ENCODE results near the gene PLEKHG1. TPM values are rescaled to one million over a fixed set of nuclear protein-coding genes. Genes with fewer than 3 reads are reported as not detected.

PLEKHG1 gene
- total RNA-seq, 1 donor from 2014 or later, result 42.2 TPM

DNA sequence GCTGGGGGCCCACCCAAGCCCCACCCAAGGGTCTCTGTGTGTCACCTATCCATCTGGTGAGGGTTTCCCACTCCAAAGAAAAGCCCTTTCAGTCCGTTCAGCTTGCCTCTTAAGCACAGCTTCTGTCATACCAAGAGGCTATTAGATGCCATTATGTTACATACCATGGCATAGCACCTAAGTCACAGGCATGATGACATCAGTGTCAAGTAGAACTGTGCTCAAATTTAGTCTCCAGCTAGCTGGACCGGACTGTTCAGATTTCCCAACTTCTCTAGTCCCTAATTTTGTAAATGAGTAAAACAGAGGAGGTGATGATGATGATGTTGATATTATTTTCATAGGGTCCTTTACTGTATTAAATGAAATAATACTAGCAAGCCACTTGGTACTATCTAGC, 19.2 kb upstream of the PLEKHG1 start:
- TF ChIP-seq, protein P1, sequence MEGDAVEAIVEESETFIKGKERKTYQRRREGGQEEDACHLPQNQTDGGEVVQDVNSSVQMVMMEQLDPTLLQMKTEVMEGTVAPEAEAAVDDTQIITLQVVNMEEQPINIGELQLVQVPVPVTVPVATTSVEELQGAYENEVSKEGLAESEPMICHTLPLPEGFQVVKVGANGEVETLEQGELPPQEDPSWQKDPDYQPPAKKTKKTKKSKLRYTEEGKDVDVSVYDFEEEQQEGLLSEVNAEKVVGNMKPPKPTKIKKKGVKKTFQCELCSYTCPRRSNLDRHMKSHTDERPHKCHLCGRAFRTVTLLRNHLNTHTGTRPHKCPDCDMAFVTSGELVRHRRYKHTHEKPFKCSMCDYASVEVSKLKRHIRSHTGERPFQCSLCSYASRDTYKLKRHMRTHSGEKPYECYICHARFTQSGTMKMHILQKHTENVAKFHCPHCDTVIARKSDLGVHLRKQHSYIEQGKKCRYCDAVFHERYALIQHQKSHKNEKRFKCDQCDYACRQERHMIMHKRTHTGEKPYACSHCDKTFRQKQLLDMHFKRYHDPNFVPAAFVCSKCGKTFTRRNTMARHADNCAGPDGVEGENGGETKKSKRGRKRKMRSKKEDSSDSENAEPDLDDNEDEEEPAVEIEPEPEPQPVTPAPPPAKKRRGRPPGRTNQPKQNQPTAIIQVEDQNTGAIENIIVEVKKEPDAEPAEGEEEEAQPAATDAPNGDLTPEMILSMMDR (IDR thresholded peaks at IDR 0.05; ENCODE audit: unreplicated experiment), result no peak
- Mint-ChIP-seq H3K27ac (no peak overlapping the region), H3K4me3 (ENCODE audit: low read depth) (no peak overlapping the region), H3K4me1 (ENCODE audit: low read depth) (no peaks in the 10 kb centered on the region), H3K36me3 (ENCODE audit: insufficient read depth) (no peaks in the 10 kb centered on the region), H3K27me3 (peaks cover 12% of the 10 kb centered on the region), H3K9me3 (ENCODE audit: low read depth) (no peaks in the 10 kb centered on the region)
- no peak for DNase-seq (ENCODE audit: low spot score, unreplicated experiment)

DNA sequence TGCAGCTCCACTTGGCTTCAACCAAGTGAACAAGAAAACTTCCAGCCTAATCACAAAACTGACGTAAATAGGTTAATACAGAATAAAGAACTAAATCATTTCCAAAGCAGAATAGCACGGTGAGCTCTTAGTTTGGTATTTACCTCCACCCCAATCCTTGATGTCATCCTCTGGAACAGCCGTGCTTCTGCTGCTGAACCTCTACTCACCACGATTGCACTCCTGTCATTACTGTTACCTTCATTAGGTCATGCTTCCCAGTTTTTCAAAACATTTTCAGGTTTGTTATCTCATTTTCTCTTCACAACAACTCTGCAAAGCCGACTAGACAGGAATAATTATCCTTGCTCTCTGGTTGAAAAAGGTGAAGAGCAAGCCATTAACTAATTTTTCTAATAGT, 15.6 kb upstream of the PLEKHG1 start:
- TF ChIP-seq, protein P1 (IDR thresholded peaks at IDR 0.05; ENCODE audit: unreplicated experiment), result no peak
- H3K4me1 Mint-ChIP-seq (ENCODE audit: low read depth), result no peaks in the 10 kb centered on the region
- H3K27ac Mint-ChIP-seq, result no peak overlapping the region
- H3K4me3 Mint-ChIP-seq (ENCODE audit: low read depth), result no peak overlapping the region
- H3K27me3 Mint-ChIP-seq, result peaks cover 3% of the 10 kb centered on the region
- H3K36me3 Mint-ChIP-seq (ENCODE audit: insufficient read depth), result no peaks in the 10 kb centered on the region
- no peaks in the 10 kb centered on the region for H3K9me3 Mint-ChIP-seq (ENCODE audit: low read depth)
- DNase-seq (ENCODE audit: low spot score, unreplicated experiment), result no peak

DNA sequence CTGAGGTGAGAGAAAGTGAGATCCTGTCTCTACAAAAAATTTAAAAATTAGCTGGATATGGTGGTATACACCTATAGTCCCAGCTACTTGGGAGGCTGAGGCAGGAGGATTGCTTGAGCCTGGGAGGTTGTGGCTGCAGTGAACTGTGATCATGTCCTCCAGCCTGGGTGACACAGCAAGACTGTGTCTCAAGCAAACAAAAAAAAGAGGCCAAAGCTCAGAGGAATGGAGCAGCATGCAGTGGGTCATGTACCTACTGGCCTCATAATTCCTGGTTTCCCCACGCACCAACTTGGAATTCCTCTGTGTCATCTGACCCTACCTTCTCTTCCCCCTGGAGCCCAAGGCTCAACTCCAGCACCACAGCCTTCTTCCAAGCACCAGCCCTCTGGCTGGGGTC, 15.1 kb upstream of the PLEKHG1 start:
- H3K4me3 Mint-ChIP-seq (ENCODE audit: low read depth), result no peak overlapping the region
- TF ChIP-seq, protein P1 (IDR thresholded peaks at IDR 0.05; ENCODE audit: unreplicated experiment), result no peak

DNA sequence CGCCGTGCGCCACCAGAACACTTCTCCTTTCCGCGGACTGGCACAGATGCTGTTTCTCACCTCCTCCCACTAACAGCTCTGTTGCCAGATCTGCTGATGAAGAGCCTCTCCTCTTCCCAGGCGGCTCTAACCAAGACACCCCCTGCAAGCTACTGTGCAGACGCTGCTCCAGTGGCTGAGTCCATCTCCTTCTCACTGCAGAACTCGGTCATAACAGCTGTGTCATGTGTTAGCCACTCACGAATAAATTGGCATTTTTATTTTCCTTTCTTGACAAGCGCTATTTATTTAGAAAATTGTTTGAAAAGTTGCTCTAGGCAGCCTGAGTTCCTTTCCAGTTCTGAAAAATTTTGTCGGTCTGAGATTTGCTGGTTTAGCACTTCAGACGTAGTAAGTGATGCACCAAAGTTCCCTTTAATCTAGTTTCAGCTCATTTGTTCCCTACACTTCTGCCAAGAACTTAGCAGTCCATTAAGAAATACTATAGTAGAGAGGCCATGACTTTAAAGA, 12.8 kb upstream of the PLEKHG1 start:
- no peaks in the 10 kb centered on the region for H3K4me1 Mint-ChIP-seq (ENCODE audit: low read depth)
- TF ChIP-seq, protein P1 (IDR thresholded peaks at IDR 0.05; ENCODE audit: unreplicated experiment), result no peak
- no peaks in the 10 kb centered on the region for H3K36me3 Mint-ChIP-seq (ENCODE audit: insufficient read depth)
- no peaks in the 10 kb centered on the region for H3K9me3 Mint-ChIP-seq (ENCODE audit: low read depth)
- peaks cover 3% of the 10 kb centered on the region for H3K27me3 Mint-ChIP-seq
- no peak overlapping the region for H3K27ac Mint-ChIP-seq
- H3K4me3 Mint-ChIP-seq (ENCODE audit: low read depth), result no peak overlapping the region
- no peak for DNase-seq (ENCODE audit: low spot score, unreplicated experiment)

More for the DNA sequence above, 15.1 kb upstream of the PLEKHG1 start:
- H3K27ac Mint-ChIP-seq, result peak overlapping the region; percentile 21
- no peak for DNase-seq (ENCODE audit: low spot score, unreplicated experiment)
- H3K27me3 Mint-ChIP-seq, result peaks cover 3% of the 10 kb centered on the region
- H3K36me3 Mint-ChIP-seq (ENCODE audit: insufficient read depth), result no peaks in the 10 kb centered on the region
- H3K9me3 Mint-ChIP-seq (ENCODE audit: low read depth), result no peaks in the 10 kb centered on the region
- H3K4me1 Mint-ChIP-seq (ENCODE audit: low read depth), result no peaks in the 10 kb centered on the region

DNA sequence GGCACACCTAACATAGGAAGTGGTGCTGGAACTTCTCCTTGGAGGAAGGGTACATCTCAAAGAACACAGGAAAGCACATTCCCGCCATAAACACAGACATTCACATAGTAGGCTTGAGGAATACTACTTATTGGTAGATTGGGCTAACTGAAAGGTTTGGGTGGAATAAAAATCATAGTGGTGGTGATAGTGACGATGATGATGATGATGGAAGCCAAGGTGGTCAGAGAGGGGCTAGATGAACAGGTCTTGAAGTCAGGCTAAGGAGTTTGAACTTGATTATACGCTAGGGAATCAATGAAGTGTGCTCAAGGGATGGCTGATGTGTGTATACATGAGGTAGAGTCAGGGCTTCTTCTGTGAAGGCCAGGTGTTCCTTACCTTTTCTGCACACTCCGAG, 12.0 kb upstream of the PLEKHG1 start:
- no peak for DNase-seq (ENCODE audit: low spot score, unreplicated experiment)
- peaks cover under 1% of the 10 kb centered on the region for H3K4me1 Mint-ChIP-seq (ENCODE audit: low read depth)

More for the DNA sequence above, 12.0 kb upstream of the PLEKHG1 start:
- peaks cover 3% of the 10 kb centered on the region for H3K27me3 Mint-ChIP-seq
- H3K9me3 Mint-ChIP-seq (ENCODE audit: low read depth), result peaks cover 3% of the 10 kb centered on the region
- TF ChIP-seq, protein P1 (IDR thresholded peaks at IDR 0.05; ENCODE audit: unreplicated experiment), result no peak
- no peak overlapping the region for H3K4me3 Mint-ChIP-seq (ENCODE audit: low read depth)
- no peaks in the 10 kb centered on the region for H3K36me3 Mint-ChIP-seq (ENCODE audit: insufficient read depth)
- H3K27ac Mint-ChIP-seq, result no peak overlapping the region

Measured in progenitor cell of endocrine pancreas (in vitro differentiated cells).